ENCODE data around the gene PPARA. TPM values are rescaled to one million over a fixed set of nuclear protein-coding genes. Genes with fewer than 3 reads are reported as not detected.

The PPARA gene
- total RNA-seq, 3 donors from 2014 or later (not counting 1 experiment from before 2014, with no cell fraction given), result 20.1 to 27.8 (median 27.0) TPM

DNA sequence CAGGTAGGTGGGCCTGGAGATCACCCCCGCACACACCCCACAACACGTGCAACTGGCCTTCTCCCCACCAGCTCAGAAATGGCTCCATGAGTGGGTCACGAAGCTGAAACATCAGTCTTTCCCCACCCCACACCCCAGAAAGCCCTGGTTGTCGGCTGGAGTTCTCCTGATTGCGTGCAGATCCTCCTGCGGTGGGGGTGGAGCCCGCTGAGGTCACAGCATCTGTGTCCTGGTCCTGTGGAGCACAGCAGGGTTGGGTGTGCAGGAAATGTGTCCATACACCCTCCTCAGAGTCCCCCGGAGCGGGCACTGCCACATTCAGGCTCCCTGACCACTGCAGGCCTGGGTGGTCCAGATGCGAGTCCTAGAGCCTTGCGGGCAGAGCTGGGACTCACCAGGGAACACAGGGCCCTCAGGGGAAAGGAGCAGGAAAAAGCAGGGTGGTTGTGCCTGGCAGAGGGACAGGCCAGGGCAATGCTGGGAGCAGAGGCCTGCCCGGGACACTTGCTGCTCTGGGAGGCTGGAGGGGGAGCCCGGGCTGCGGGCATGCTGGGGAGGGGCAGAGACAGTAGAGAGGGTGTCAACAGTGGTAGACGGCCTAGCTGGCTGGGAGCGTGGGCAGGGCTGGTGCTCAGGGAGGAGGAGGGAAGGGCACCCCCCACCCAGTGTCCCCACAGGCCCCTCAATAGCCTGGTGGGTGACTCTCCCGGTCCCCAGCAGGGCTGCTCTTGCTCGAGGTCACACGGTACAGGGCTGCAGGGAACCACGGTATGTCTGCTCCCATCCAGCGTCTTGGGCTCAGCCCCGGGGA, 42.4 kb upstream of the PPARA start:
- H3K27ac ChIP-seq (ENCODE audit: low read length), result no peak overlapping the region
- whole genome bisulfite sequencing (ENCODE audit: insufficient coverage), result 93% methylated on average over 22 of the region's 22 CpGs
- Mint-ChIP-seq H3K27me3 (ENCODE audit: low read depth in 2 of 2) (no peaks in the 10 kb centered on the region), H3K4me3 (no peak overlapping the region), H3K4me1 (peaks cover 0 to 3% of the 10 kb centered on the region in 2 donors), H3K27ac (no peak overlapping the region), H3K36me3 (no peaks in the 10 kb centered on the region), H3K9me3 (no peaks in the 10 kb centered on the region)
- H3K9me3 ChIP-seq (ENCODE audit: control insufficient read depth, insufficient read depth, low read length), result no peaks in the 10 kb centered on the region
- peaks cover 2% of the 10 kb centered on the region for H3K36me3 ChIP-seq (ENCODE audit: control insufficient read depth, insufficient read depth, low read length)
- no peaks in the 10 kb centered on the region for H3K4me1 ChIP-seq (ENCODE audit: control insufficient read depth, insufficient read depth, low read length)
- ATAC-seq (no peak), DNase-seq (no peak)
- H3K27me3 ChIP-seq (ENCODE audit: control insufficient read depth, insufficient read depth, low read length), result no peaks in the 10 kb centered on the region
- intact Hi-C loops (cut with micrococcal nuclease), result no loop called here
- H3K4me3 ChIP-seq (ENCODE audit: low read length), result no peak overlapping the region
- no peak for TF ChIP-seq CTCF (IDR thresholded peaks at IDR 0.05)

DNA sequence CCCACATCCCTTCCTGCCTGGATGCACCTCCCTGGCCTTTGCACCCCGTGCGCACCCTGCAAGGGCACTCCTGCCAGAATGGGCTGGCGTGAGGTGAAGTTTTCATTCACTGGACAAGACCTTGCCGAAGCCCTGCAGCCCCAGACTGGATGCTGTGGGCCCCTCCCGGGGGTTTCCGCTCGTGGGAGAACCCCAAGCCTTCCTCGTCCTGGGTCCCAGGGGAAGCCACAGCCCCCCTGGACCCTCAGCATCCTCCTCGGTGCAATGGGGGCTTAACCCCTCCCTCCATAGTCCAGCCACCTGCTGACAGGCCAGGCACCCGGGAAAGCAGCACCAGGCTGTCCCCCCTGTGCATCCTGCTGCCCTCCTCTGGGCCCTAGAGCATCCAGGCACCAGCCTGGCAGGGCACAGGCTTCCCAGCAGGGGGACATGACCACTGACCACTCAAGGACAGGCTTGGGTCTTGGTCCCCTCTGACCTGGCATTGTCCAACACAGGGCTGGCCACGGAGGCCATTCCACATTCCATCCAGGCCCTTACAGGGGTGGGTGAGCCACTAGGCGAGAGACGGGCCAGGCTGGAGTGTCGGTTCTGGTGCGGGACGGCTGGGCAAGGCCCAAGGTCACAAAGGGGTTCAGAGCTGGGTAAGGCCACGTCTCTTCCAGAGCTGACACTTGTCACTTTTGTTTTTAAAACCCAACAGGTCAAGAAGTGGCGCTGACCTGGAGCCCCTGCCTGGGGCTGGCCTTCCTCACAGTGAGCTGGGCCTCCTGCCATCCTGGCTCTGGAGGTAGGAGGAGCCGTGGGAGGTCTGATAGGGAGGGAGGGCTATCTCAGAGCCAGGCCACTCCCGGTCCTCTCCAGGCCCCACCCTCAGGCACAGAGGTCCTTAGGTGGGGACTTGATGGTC, 41.5 kb upstream of the PPARA start:
- no peak for ATAC-seq
- no peak for TF ChIP-seq CTCF (IDR thresholded peaks at IDR 0.05)
- no peak overlapping the region for H3K4me3 Mint-ChIP-seq
- peaks cover 2% of the 10 kb centered on the region for H3K36me3 ChIP-seq (ENCODE audit: control insufficient read depth, insufficient read depth, low read length)
- H3K27ac Mint-ChIP-seq, result no peak overlapping the region
- DNase-seq, result no peak
- no peak overlapping the region for H3K4me3 ChIP-seq (ENCODE audit: low read length)
- H3K4me1 Mint-ChIP-seq, result peaks cover 0 to 3% of the 10 kb centered on the region in 2 donors
- H3K9me3 Mint-ChIP-seq, result no peaks in the 10 kb centered on the region
- 89% methylated on average over 20 of the region's 20 CpGs for WGBS (ENCODE audit: insufficient coverage)
- no peaks in the 10 kb centered on the region for H3K9me3 ChIP-seq (ENCODE audit: control insufficient read depth, insufficient read depth, low read length)
- intact Hi-C loops (cut with micrococcal nuclease), result no loop called here
- no peaks in the 10 kb centered on the region for H3K36me3 Mint-ChIP-seq
- no peak overlapping the region for H3K27ac ChIP-seq (ENCODE audit: low read length)
- no peaks in the 10 kb centered on the region for H3K27me3 ChIP-seq (ENCODE audit: control insufficient read depth, insufficient read depth, low read length)
- H3K27me3 Mint-ChIP-seq (ENCODE audit: low read depth in 2 of 2), result no peaks in the 10 kb centered on the region
- H3K4me1 ChIP-seq (ENCODE audit: control insufficient read depth, insufficient read depth, low read length), result no peaks in the 10 kb centered on the region

- intact Hi-C loops (cut with micrococcal nuclease), result no loop called here
- H3K27ac ChIP-seq (ENCODE audit: low read length), result no peak overlapping the region
Measured at GRCh38 chr22:46109474-46110003, 40.8 kb upstream of the PPARA start.

More at GRCh38 chr22:46109474-46110003, 40.8 kb upstream of the PPARA start:
- H3K4me3 ChIP-seq (ENCODE audit: low read length), result no peak overlapping the region
- H3K4me1 ChIP-seq (ENCODE audit: control insufficient read depth, insufficient read depth, low read length), result no peaks in the 10 kb centered on the region
- no peaks in the 10 kb centered on the region for H3K9me3 ChIP-seq (ENCODE audit: control insufficient read depth, insufficient read depth, low read length)
- H3K4me1 Mint-ChIP-seq, result peaks cover 0 to 3% of the 10 kb centered on the region in 2 donors
- ATAC-seq (no peak), DNase-seq (no peak)
- no peaks in the 10 kb centered on the region for H3K36me3 Mint-ChIP-seq
- H3K9me3 Mint-ChIP-seq, result no peaks in the 10 kb centered on the region
- H3K27me3 ChIP-seq (ENCODE audit: control insufficient read depth, insufficient read depth, low read length), result no peaks in the 10 kb centered on the region
- peaks cover 2% of the 10 kb centered on the region for H3K36me3 ChIP-seq (ENCODE audit: control insufficient read depth, insufficient read depth, low read length)
- no peaks in the 10 kb centered on the region for H3K27me3 Mint-ChIP-seq (ENCODE audit: low read depth in 2 of 2)
- 94% methylated on average over 13 of the region's 13 CpGs for WGBS (ENCODE audit: insufficient coverage)
- H3K4me3 Mint-ChIP-seq, result no peak overlapping the region
- TF ChIP-seq CTCF (IDR thresholded peaks at IDR 0.05), result no peak
- no peak overlapping the region for H3K27ac Mint-ChIP-seq

Data from natural killer cell (primary cell).